Endothelial cell (in vitro differentiated cells): ENCODE measurements around the gene SNRNP200. TPM values are rescaled to one million over a fixed set of nuclear protein-coding genes. Genes with fewer than 3 reads are reported as not detected.

ENCODE experiments used
- DNase-seq: peaks from one replicate; pipeline ENCODE4 v3.0.0; 2021; ENCODE audit warnings: low spot score
- H3K27ac Mint-ChIP-seq: one replicate; pipeline ENCODE4 v1.8.0; 2021; ENCODE audit warnings: mixed read lengths, inconsistent platforms; ENCODE audit not compliant: unreplicated experiment
- H3K27me3 Mint-ChIP-seq: one replicate; pipeline ENCODE4 v1.8.0; 2021; ENCODE audit warnings: mild to moderate bottlenecking, moderate library complexity, mixed read lengths, inconsistent platforms; ENCODE audit not compliant: unreplicated experiment
- H3K36me3 Mint-ChIP-seq: one replicate; pipeline ENCODE4 v1.8.0; 2021; ENCODE audit warnings: mild to moderate bottlenecking, low read depth, mixed read lengths, inconsistent platforms; ENCODE audit not compliant: unreplicated experiment
- H3K4me1 Mint-ChIP-seq: one replicate; pipeline ENCODE4 v1.8.0; 2021; ENCODE audit warnings: mild to moderate bottlenecking, mixed read lengths, inconsistent platforms; ENCODE audit not compliant: unreplicated experiment
- H3K4me3 Mint-ChIP-seq: one replicate; pipeline ENCODE4 v1.8.0; 2021; ENCODE audit warnings: mild to moderate bottlenecking, mixed read lengths, inconsistent platforms; ENCODE audit not compliant: unreplicated experiment
- H3K9me3 Mint-ChIP-seq: one replicate; pipeline ENCODE4 v1.8.0; 2021; ENCODE audit warnings: mixed read lengths, inconsistent platforms; ENCODE audit not compliant: unreplicated experiment
- CTCF ChIP-seq: fragments of 200-600 bp; sonication (generic); IDR thresholded peaks from one replicate; pipeline ENCODE4 v1.5.0; 2021; ENCODE audit warnings: antibody characterized with exemption; ENCODE audit not compliant: unreplicated experiment
- total RNA-seq: library from RNA; stranded (reverse); fragmentation: NEBNext Ultra II Directional; extraction: Animal tissue kit (Norgen Biotek cat#: 25700); gene quantifications from one replicate; pipeline ENCODE4 v1.2.1, GENCODE V29; 2021; ENCODE audit not compliant: unreplicated experiment

SNRNP200 gene
- total RNA-seq, 1 donor from 2014 or later: 168 TPM

GRCh38 chr2:96236882-96237281 is 68.5 kb downstream of the SNRNP200 start:
- Mint-ChIP-seq H3K27ac (no peak overlapping the region), H3K9me3 (no peaks in the 10 kb centered on the region), H3K27me3 (peaks cover 3% of the 10 kb centered on the region), H3K36me3 (peaks cover 4% of the 10 kb centered on the region), H3K4me3 (no peak overlapping the region), H3K4me1 (no peaks in the 10 kb centered on the region)
- no peak for DNase-seq
- no peak for TF ChIP-seq CTCF

- Mint-ChIP-seq H3K4me1 (no peaks in the 10 kb centered on the region), H3K36me3 (no peaks in the 10 kb centered on the region), H3K4me3 (no peak overlapping the region), H3K9me3 (no peaks in the 10 kb centered on the region), H3K27ac (no peak overlapping the region), H3K27me3 (no peaks in the 10 kb centered on the region)
- no peak for TF ChIP-seq CTCF
- no peak for DNase-seq
These were observed 71.4 kb downstream of the SNRNP200 start for GRCh38 chr2:96233880-96234316.

GRCh38 chr2:96233436-96233835 is 71.9 kb downstream of the SNRNP200 start:
- H3K9me3 Mint-ChIP-seq: no peaks in the 10 kb centered on the region
- DNase-seq: no peak
- TF ChIP-seq CTCF: no peak
- H3K4me3 Mint-ChIP-seq: no peak overlapping the region
- no peaks in the 10 kb centered on the region for H3K4me1 Mint-ChIP-seq
- no peaks in the 10 kb centered on the region for H3K36me3 Mint-ChIP-seq
- no peak overlapping the region for H3K27ac Mint-ChIP-seq
- no peaks in the 10 kb centered on the region for H3K27me3 Mint-ChIP-seq

- Mint-ChIP-seq H3K36me3 (no peaks in the 10 kb centered on the region), H3K4me3 (no peak overlapping the region), H3K9me3 (no peaks in the 10 kb centered on the region), H3K27ac (no peak overlapping the region), H3K27me3 (no peaks in the 10 kb centered on the region), H3K4me1 (no peaks in the 10 kb centered on the region)
- DNase-seq: no peak
- TF ChIP-seq CTCF: no peak
These were observed 74.0 kb downstream of the SNRNP200 start for GRCh38 chr2:96231316-96231715.

GRCh38 chr2:96225016-96225533 is 80.3 kb downstream of the SNRNP200 start:
- Mint-ChIP-seq H3K9me3 (no peaks in the 10 kb centered on the region), H3K4me3 (no peak overlapping the region), H3K36me3 (no peaks in the 10 kb centered on the region), H3K4me1 (peaks cover 5% of the 10 kb centered on the region), H3K27me3 (no peaks in the 10 kb centered on the region), H3K27ac (no peak overlapping the region)
- TF ChIP-seq CTCF: no peak
- no peak for DNase-seq

Other genes starting within 250 kb of the SNRNP200 start
- 0.46 TPM for gene ADRA2B, start 189.0 kb downstream of the SNRNP200 start, total RNA-seq
- not detected for gene ASTL, start 167.0 kb downstream of the SNRNP200 start, total RNA-seq
- not detected for gene DUSP2, start 160.1 kb downstream of the SNRNP200 start, total RNA-seq
- gene STARD7, start 96.7 kb downstream of the SNRNP200 start, total RNA-seq: 83.4 TPM
- gene TMEM127, start 39.5 kb downstream of the SNRNP200 start, total RNA-seq: 39.0 TPM
- 63.7 TPM for gene CIAO1, start 39.3 kb downstream of the SNRNP200 start, total RNA-seq
- 1.8 TPM for gene ITPRIPL1, start 19.8 kb upstream of the SNRNP200 start, total RNA-seq
- gene NCAPH, start 30.2 kb upstream of the SNRNP200 start, total RNA-seq: 9.7 TPM
- gene NEURL3, start 199.8 kb upstream of the SNRNP200 start, total RNA-seq: not detected
- 16.4 TPM for gene ARID5A, start 231.2 kb upstream of the SNRNP200 start, total RNA-seq